Right lobe of liver (tissue), 6 donors: ENCODE measurements around the gene ZNF738. TPM values are rescaled to one million over a fixed set of nuclear protein-coding genes. Genes with fewer than 3 reads are reported as not detected.

ENCODE experiments used
- ATAC-seq, 4 donors: fragments of 200-7000 bp; cut with Tn5 transposase; one replicate each; pipeline ENCODE4 v1.9.1; 2020; ENCODE audit warnings: mild to moderate bottlenecking in 4 of 4, moderate library complexity in 4 of 4
- DNase-seq, 3 donors: peaks; one replicate each; pipeline ENCODE4 v3.0.0-alpha.2; 2020
- H3K27ac ChIP-seq, 3 donors: fragments of 200-600 bp; one replicate each; pipeline ENCODE4 v1.8.0; 2022
- H3K27me3 ChIP-seq, 2 donors: fragments of 200-600 bp; one replicate each; pipeline ENCODE4 v1.8.0; 2022
- H3K36me3 ChIP-seq, 4 donors: fragments of 200-600 bp; sonication (generic) in 1 of 4; one replicate each; pipeline versions ENCODE4 v1.5.1 to v1.8.0; 2017 to 2022; ENCODE audit warnings: control low read depth in 1 of 4
- H3K4me1 ChIP-seq, 4 donors: fragments of 200-600 bp; sonication (generic) in 1 of 4; one replicate each; pipeline versions ENCODE4 v1.5.1 to v1.8.0; 2017 to 2022; ENCODE audit warnings: control low read depth in 1 of 4
- H3K4me3 ChIP-seq, 3 donors: fragments of 200-600 bp; one replicate each; pipeline ENCODE4 v1.8.0; 2022
- H3K9me3 ChIP-seq, 4 donors: fragments of 200-600 bp; sonication (generic) in 1 of 4; one replicate each; pipeline versions ENCODE4 v1.5.1 to v1.8.0; 2017 to 2022; ENCODE audit warnings: control low read depth in 1 of 4
- CTCF ChIP-seq, 4 donors: fragments of 200-600 bp in 3 of 4; fragments of 450-650 bp in 1 of 4; IDR thresholded peaks; one replicate each; pipeline versions ENCODE4 v1.5.1 to v1.8.0; 2016 to 2022; ENCODE audit warnings: antibody characterized with exemption in 4 of 4, mild to moderate bottlenecking in 2 of 4
- POLR2A ChIP-seq: fragments of 450-650 bp; IDR thresholded peaks from one replicate; pipeline ENCODE4 v1.6.1; 2017; ENCODE audit warnings: antibody characterized with exemption, mild to moderate bottlenecking
- WGBS: methylation state at CpG from one replicate; pipeline ENCODE4 v1.1.6; 2018; ENCODE audit warnings: low coverage, low lambda C conversion rate; ENCODE audit not compliant: insufficient coverage; ENCODE audit errors: missing lambda C conversion rate; 5-methylcytosine and 5-hydroxymethylcytosine counted together
- intact Hi-C, 2 donors: fragments of 100-400 bp; cut with DNase I; formaldehyde crosslinking; loops; one replicate each; pipeline versions ENCODE4 v1.11.2 to v1.14.1; 2022
- total RNA-seq, 6 experiments: library from RNA; depleted of rRNA in 2 of 6; stranded (reverse); fragments of >200 nt in 2 of 6; fragmentation: NEBNext Ultra II Directional in 3 of 6; extraction: Animal tissue kit (Norgen Biotek cat#: 25700) in 3 of 6; gene quantifications; one replicate each; pipeline versions ENCODE4 v1.1.0 to v1.2.4, GENCODE V29; 2016 to 2023
- donor health status: DM: no; HTN: yes; CAD: no.
- donor health status: DM: no; HTN: no; CAD: no.
- donor health status: DM: no; HTN: no; CAD: no.
- donor health status: DM: no; HTN: yes; CAD: no.
- donor health status: DM: no; HTN: yes; CAD: no.

ZNF738 gene
- total RNA-seq, 6 experiments from 2014 or later = 0.18 to 0.81 (median 0.60) TPM

- DNase-seq (no peak), ATAC-seq (no peak)
- Histone ChIP-seq H3K36me3 (peaks cover 0 to 15% (median 4%) of the 10 kb centered on the region in 4 donors), H3K4me1 (peaks cover 0 to 7% (median 0%) of the 10 kb centered on the region in 4 donors), H3K27ac (no peak overlapping the region), H3K4me3 (no peak overlapping the region), H3K27me3 (no peaks in the 10 kb centered on the region), H3K9me3 (peaks cover 0 to 4% (median 1%) of the 10 kb centered on the region in 4 donors)
- TF ChIP-seq POLR2A (no peak), CTCF (IDR thresholded peaks at IDR 0.05) (no peak)
- intact Hi-C loops = no loop called here
- 91% methylated on average over 1 of the region's 1 CpG for WGBS
Observed at GRCh38 chr19:21402303-21402985, 43.6 kb downstream of the ZNF738 start.

- H3K36me3 ChIP-seq = peaks cover 0 to 21% (median 9%) of the 10 kb centered on the region in 4 donors
- intact Hi-C loops = no loop called here
- peaks cover 0 to 3% (median 0%) of the 10 kb centered on the region in 4 donors for H3K9me3 ChIP-seq
Observed at GRCh38 chr19:21410166-21410565, 51.4 kb downstream of the ZNF738 start.

GRCh38 chr19:21422244-21422643 lies 63.4 kb downstream of the ZNF738 start:
- TF ChIP-seq CTCF (IDR thresholded peaks at IDR 0.05) (no peak), POLR2A (no peak)
- Histone ChIP-seq H3K9me3 (peaks cover 0 to 55% (median 37%) of the 10 kb centered on the region in 4 donors), H3K4me3 (no peak overlapping the region), H3K36me3 (no peaks in the 10 kb centered on the region), H3K27me3 (no peaks in the 10 kb centered on the region), H3K4me1 (no peaks in the 10 kb centered on the region), H3K27ac (no peak overlapping the region)
- intact Hi-C loops = no loop called here
- DNase-seq (no peak), ATAC-seq (no peak)

More at GRCh38 chr19:21410166-21410565, 51.4 kb downstream of the ZNF738 start:
- Histone ChIP-seq H3K4me3 (no peak overlapping the region), H3K27ac (no peak overlapping the region), H3K4me1 (no peaks in the 10 kb centered on the region), H3K27me3 (no peaks in the 10 kb centered on the region)
- no peak for DNase-seq
- WGBS = 59% methylated on average over 1 of the region's 1 CpG
- TF ChIP-seq POLR2A = no peak
- no peak for TF ChIP-seq CTCF (IDR thresholded peaks at IDR 0.05)
- no peak for ATAC-seq

- no peak for ATAC-seq
- Histone ChIP-seq H3K4me1 (no peaks in the 10 kb centered on the region), H3K9me3 (peaks cover 0 to 58% (median 39%) of the 10 kb centered on the region in 4 donors), H3K27me3 (no peaks in the 10 kb centered on the region), H3K36me3 (no peaks in the 10 kb centered on the region), H3K4me3 (no peak overlapping the region), H3K27ac (no peak overlapping the region)
- intact Hi-C loops = no loop called here
- WGBS = 100% methylated on average over 1 of the region's 1 CpG
- DNase-seq = no peak
- TF ChIP-seq POLR2A (no peak), CTCF (IDR thresholded peaks at IDR 0.05) (no peak)
Observed at GRCh38 chr19:21423057-21424041, 64.5 kb downstream of the ZNF738 start.

Other genes starting within 250 kb of the ZNF738 start
- 1 to 10 TPM in 2 of 6 experiments, under 1 TPM in 4; 0.37 to 1.6 (median 0.84) TPM for gene ZNF431, start 217.0 kb upstream of the ZNF738 start, total RNA-seq
- 1 to 10 TPM; 2.1 to 4.2 (median 3.2) TPM for gene ZNF708, start 29.6 kb upstream of the ZNF738 start, total RNA-seq
- 1 to 10 TPM; 5.9 to 9.3 (median 6.8) TPM for gene ZNF493, start 38.1 kb downstream of the ZNF738 start, total RNA-seq
- 1 to 10 TPM; 4.8 to 9.6 (median 7.6) TPM for gene ZNF429, start 146.6 kb downstream of the ZNF738 start, total RNA-seq